WTC11 (cell line): Measurements from ENCODE around the gene MEGF6. TPM values are rescaled to one million over a fixed set of nuclear protein-coding genes. Genes with fewer than 3 reads are reported as not detected.
A peak's percentile ranks its signal among the peaks of the same experiment; 100 is the strongest.

Experiments used
- ATAC-seq: fragments of 200-7000 bp; cut with Tn5 transposase; 2 replicates; pipeline ENCODE4 v1.10.0; 2021; ENCODE audit warnings: mild to moderate bottlenecking, moderate library complexity
- CTCF ChIA-PET: fragments of 300-600 bp; sonication (Branson Sonifier 250); formaldehyde crosslinking; loops from one replicate; lab custom pipeline; 2021; ENCODE audit warnings: antibody characterized with exemption; lab: Charles Lee
- POLR2A ChIA-PET: fragments of 350-600 bp; sonication (Branson Sonifier 250); formaldehyde crosslinking; loops from one replicate; lab custom pipeline; 2021; ENCODE audit warnings: antibody characterized with exemption; lab: Charles Lee
- DNase-seq: peaks from one replicate; pipeline ENCODE4 v3.0.0; 2021; ENCODE audit warnings: low spot score
- H3K27ac Mint-ChIP-seq: 2 replicates; pipeline ENCODE4 v1.8.0; 2021; ENCODE audit warnings: mixed read lengths
- H3K27me3 Mint-ChIP-seq: 2 replicates; pipeline ENCODE4 v1.8.0; 2021; ENCODE audit warnings: low read depth, mild to moderate bottlenecking, moderate library complexity, mixed read lengths
- H3K36me3 Mint-ChIP-seq: 2 replicates; pipeline ENCODE4 v1.8.0; 2021; ENCODE audit warnings: mixed read lengths
- H3K4me1 Mint-ChIP-seq: 2 replicates; pipeline ENCODE4 v1.8.0; 2022; ENCODE audit warnings: mixed read lengths
- H3K4me3 Mint-ChIP-seq: 2 replicates; pipeline ENCODE4 v1.8.0; 2021; ENCODE audit warnings: mild to moderate bottlenecking, moderate library complexity, mixed read lengths
- H3K9me3 Mint-ChIP-seq: 2 replicates; pipeline ENCODE4 v1.8.0; 2021; ENCODE audit warnings: mixed read lengths
- GABPB1 ChIP-seq: sonication (generic); formaldehyde crosslinking; IDR thresholded peaks from 2 replicates; pipeline ENCODE4 v1.8.1; 2023; ENCODE audit warnings: mild to moderate bottlenecking, missing genetic modification reagents
- GTF2I ChIP-seq: fragments of 250-450 bp; sonication (Bioruptor Pico); conservative IDR thresholded peaks from 2 replicates; pipeline ENCODE4 v1.4.0; 2021; ENCODE audit warnings: mild to moderate bottlenecking
- OVOL2 ChIP-seq: fragments of 250-450 bp; sonication (Bioruptor Pico); IDR thresholded peaks from 2 replicates; pipeline ENCODE4 v1.9.0; 2021; ENCODE audit warnings: mild to moderate bottlenecking, borderline replicate concordance
- ZNF219 ChIP-seq: sonication (generic); formaldehyde crosslinking; IDR thresholded peaks from 2 replicates; pipeline ENCODE4 v1.8.0; 2023; ENCODE audit warnings: missing genetic modification reagents, mild to moderate bottlenecking, borderline replicate concordance
- total RNA-seq: library from RNA; stranded (reverse); gene quantifications from 3 replicates; pipeline ENCODE4 v1.2.3, GENCODE V29; 2021
- TF ChIP-seq, protein P1 (sequence below): sonication (generic); formaldehyde crosslinking; IDR thresholded peaks from 2 replicates; pipeline ENCODE4 v1.8.1; 2023; ENCODE audit warnings: mild to moderate bottlenecking, missing genetic modification reagents, moderate library complexity
- TF ChIP-seq, protein P2 (sequence below): sonication (generic); formaldehyde crosslinking; IDR thresholded peaks from 2 replicates; pipeline ENCODE4 v1.8.1; 2023; ENCODE audit warnings: mild to moderate bottlenecking, moderate library complexity, missing genetic modification reagents
- TF ChIP-seq, protein P3 (sequence below): fragments of 200-600 bp; IDR thresholded peaks from 2 replicates; pipeline ENCODE4 v1.8.0; 2022; ENCODE audit warnings: antibody characterized with exemption
- TF ChIP-seq, protein P4 (sequence below): sonication (generic); formaldehyde crosslinking; conservative IDR thresholded peaks from 2 replicates; pipeline ENCODE4 v1.8.1; 2022; ENCODE audit warnings: mild to moderate bottlenecking, missing genetic modification reagents
- TF ChIP-seq, protein P5 (sequence below): sonication (generic); formaldehyde crosslinking; IDR thresholded peaks from 2 replicates; pipeline ENCODE4 v1.8.0; 2023; ENCODE audit warnings: missing genetic modification reagents
- TF ChIP-seq, protein P6 (sequence below): sonication (generic); formaldehyde crosslinking; IDR thresholded peaks from 2 replicates; pipeline ENCODE4 v1.8.0; 2023; ENCODE audit warnings: mild to moderate bottlenecking, missing genetic modification reagents
- TF ChIP-seq, protein P7 (sequence below): sonication (generic); formaldehyde crosslinking; IDR thresholded peaks from 2 replicates; pipeline ENCODE4 v1.8.1; 2023; ENCODE audit warnings: mild to moderate bottlenecking, missing genetic modification reagents, moderate library complexity
- TF ChIP-seq, protein P8 (sequence below): sonication (generic); formaldehyde crosslinking; IDR thresholded peaks from 2 replicates; pipeline ENCODE4 v1.8.1; 2022; ENCODE audit warnings: mild to moderate bottlenecking, moderate library complexity, missing genetic modification reagents

The MEGF6 gene
- total RNA-seq, 1 experiment from 2014 or later = 24.9 TPM

DNA sequence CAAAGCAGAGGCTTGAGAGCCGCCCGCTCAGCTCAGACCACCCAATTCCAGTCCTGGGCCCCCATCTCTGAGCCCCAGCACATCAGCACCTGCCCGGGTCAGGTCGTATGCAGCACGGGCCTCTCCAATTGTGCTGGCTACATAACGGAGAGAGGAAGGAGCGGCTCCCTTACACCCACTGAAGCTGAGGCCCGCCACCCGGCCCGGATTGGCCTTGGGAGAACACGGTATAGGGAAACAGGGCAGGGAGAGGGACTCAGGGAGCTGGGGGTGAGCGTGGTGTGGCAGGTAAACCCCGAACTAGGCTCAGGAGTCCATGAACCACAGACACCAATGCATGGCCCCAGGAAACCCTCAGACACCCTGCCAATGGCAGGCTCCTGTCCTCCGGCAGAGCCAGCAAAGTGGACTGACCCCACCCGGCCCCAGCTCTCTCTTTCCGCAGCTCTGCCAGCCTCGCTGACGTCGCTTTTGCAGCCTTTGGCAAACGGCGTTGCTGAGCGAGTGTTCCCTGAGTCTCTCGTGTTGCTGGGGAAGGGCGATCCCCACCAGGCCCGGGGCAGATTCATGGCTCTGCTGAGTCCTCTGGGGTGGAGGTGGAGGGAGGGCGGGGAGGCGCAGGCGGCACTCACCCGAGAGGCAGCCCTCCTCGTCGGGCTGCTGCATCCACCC is 16.5 kb downstream of the MEGF6 start:
- Mint-ChIP-seq H3K4me1 (peaks cover 22% of the 10 kb centered on the region), H3K4me3 (no peak overlapping the region), H3K36me3 (no peaks in the 10 kb centered on the region)
- ChIA-PET CTCF (interaction anchor here (0.7 to 5.4 kb wide), 6 partner anchors 25 to 142 kb away, joined by 4 to 65 read pairs (median 6); no protein-coding TSS in a partner anchor), POLR2A (no interaction called here)
- DNase-seq = no peak
- TF ChIP-seq, protein P1, sequence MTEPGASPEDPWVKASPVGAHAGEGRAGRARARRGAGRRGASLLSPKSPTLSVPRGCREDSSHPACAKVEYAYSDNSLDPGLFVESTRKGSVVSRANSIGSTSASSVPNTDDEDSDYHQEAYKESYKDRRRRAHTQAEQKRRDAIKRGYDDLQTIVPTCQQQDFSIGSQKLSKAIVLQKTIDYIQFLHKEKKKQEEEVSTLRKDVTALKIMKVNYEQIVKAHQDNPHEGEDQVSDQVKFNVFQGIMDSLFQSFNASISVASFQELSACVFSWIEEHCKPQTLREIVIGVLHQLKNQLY (CRISPR knock-in tag) = no peak
- no peak for TF ChIP-seq GABPB1 (CRISPR knock-in tag)
- no peak for TF ChIP-seq ZNF219 (CRISPR knock-in tag)
- TF ChIP-seq OVOL2 (CRISPR knock-in tag) = no peak
- TF ChIP-seq, protein P2, sequence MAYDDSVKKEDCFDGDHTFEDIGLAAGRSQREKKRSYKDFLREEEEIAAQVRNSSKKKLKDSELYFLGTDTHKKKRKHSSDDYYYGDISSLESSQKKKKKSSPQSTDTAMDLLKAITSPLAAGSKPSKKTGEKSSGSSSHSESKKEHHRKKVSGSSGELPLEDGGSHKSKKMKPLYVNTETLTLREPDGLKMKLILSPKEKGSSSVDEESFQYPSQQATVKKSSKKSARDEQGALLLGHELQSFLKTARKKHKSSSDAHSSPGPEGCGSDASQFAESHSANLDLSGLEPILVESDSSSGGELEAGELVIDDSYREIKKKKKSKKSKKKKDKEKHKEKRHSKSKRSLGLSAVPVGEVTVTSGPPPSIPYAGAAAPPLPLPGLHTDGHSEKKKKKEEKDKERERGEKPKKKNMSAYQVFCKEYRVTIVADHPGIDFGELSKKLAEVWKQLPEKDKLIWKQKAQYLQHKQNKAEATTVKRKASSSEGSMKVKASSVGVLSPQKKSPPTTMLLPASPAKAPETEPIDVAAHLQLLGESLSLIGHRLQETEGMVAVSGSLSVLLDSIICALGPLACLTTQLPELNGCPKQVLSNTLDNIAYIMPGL (CRISPR knock-in tag) = no peak
- TF ChIP-seq, all 79 proteins: peak for 0
- Mint-ChIP-seq H3K27ac (no peak overlapping the region; the same call in 1 of the 2 replicates), H3K9me3 (no peaks in the 10 kb centered on the region), H3K27me3 (no peaks in the 10 kb centered on the region)
- ATAC-seq = no peak

DNA sequence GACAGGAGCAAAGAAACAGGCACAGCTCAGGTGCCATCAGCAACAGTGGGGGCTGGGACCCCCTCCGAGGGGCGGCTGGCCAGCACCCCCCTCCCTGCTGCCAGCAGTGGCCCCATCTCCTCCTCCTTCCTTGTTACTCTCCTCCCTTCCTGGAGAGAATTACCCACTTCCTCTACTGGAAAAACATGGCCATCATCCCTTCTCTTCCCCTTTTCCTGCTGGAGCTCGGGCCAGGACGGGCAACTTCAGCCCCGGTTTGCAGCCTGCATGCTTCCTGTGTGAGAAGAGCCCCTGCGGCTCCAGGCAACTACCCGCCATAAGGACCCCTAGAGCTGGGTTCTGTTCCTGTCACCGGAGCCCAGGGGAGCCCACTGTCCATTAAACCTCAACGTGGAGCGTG is 17.6 kb downstream of the MEGF6 start:
- Mint-ChIP-seq H3K36me3 (no peaks in the 10 kb centered on the region), H3K4me3 (no peak overlapping the region), H3K27ac (peak overlapping the region; percentile 97), H3K4me1 (peaks cover 18% of the 10 kb centered on the region), H3K27me3 (no peaks in the 10 kb centered on the region), H3K9me3 (no peaks in the 10 kb centered on the region)
- ATAC-seq (no peak), DNase-seq (no peak)
- CTCF ChIA-PET = interaction anchor here (0.6 to 5.4 kb wide), 10 partner anchors 8 to 141 kb away, joined by 3 to 65 read pairs (median 4); no protein-coding TSS in a partner anchor
- POLR2A ChIA-PET = no interaction called here
- TF ChIP-seq GABPB1 (CRISPR knock-in tag) (no peak), GTF2I (no peak)
- TF ChIP-seq, protein P3, sequence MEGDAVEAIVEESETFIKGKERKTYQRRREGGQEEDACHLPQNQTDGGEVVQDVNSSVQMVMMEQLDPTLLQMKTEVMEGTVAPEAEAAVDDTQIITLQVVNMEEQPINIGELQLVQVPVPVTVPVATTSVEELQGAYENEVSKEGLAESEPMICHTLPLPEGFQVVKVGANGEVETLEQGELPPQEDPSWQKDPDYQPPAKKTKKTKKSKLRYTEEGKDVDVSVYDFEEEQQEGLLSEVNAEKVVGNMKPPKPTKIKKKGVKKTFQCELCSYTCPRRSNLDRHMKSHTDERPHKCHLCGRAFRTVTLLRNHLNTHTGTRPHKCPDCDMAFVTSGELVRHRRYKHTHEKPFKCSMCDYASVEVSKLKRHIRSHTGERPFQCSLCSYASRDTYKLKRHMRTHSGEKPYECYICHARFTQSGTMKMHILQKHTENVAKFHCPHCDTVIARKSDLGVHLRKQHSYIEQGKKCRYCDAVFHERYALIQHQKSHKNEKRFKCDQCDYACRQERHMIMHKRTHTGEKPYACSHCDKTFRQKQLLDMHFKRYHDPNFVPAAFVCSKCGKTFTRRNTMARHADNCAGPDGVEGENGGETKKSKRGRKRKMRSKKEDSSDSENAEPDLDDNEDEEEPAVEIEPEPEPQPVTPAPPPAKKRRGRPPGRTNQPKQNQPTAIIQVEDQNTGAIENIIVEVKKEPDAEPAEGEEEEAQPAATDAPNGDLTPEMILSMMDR = no peak
- TF ChIP-seq, protein P4, sequence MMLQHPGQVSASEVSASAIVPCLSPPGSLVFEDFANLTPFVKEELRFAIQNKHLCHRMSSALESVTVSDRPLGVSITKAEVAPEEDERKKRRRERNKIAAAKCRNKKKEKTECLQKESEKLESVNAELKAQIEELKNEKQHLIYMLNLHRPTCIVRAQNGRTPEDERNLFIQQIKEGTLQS (CRISPR knock-in tag) = no peak
- TF ChIP-seq, protein P5, sequence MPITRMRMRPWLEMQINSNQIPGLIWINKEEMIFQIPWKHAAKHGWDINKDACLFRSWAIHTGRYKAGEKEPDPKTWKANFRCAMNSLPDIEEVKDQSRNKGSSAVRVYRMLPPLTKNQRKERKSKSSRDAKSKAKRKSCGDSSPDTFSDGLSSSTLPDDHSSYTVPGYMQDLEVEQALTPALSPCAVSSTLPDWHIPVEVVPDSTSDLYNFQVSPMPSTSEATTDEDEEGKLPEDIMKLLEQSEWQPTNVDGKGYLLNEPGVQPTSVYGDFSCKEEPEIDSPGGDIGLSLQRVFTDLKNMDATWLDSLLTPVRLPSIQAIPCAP = no peak
- TF ChIP-seq, protein P6, sequence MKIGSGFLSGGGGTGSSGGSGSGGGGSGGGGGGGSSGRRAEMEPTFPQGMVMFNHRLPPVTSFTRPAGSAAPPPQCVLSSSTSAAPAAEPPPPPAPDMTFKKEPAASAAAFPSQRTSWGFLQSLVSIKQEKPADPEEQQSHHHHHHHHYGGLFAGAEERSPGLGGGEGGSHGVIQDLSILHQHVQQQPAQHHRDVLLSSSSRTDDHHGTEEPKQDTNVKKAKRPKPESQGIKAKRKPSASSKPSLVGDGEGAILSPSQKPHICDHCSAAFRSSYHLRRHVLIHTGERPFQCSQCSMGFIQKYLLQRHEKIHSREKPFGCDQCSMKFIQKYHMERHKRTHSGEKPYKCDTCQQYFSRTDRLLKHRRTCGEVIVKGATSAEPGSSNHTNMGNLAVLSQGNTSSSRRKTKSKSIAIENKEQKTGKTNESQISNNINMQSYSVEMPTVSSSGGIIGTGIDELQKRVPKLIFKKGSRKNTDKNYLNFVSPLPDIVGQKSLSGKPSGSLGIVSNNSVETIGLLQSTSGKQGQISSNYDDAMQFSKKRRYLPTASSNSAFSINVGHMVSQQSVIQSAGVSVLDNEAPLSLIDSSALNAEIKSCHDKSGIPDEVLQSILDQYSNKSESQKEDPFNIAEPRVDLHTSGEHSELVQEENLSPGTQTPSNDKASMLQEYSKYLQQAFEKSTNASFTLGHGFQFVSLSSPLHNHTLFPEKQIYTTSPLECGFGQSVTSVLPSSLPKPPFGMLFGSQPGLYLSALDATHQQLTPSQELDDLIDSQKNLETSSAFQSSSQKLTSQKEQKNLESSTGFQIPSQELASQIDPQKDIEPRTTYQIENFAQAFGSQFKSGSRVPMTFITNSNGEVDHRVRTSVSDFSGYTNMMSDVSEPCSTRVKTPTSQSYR (CRISPR knock-in tag) = no peak
- TF ChIP-seq, protein P7, sequence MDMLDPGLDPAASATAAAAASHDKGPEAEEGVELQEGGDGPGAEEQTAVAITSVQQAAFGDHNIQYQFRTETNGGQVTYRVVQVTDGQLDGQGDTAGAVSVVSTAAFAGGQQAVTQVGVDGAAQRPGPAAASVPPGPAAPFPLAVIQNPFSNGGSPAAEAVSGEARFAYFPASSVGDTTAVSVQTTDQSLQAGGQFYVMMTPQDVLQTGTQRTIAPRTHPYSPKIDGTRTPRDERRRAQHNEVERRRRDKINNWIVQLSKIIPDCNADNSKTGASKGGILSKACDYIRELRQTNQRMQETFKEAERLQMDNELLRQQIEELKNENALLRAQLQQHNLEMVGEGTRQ (CRISPR knock-in tag) = no peak
- TF ChIP-seq, protein P8, sequence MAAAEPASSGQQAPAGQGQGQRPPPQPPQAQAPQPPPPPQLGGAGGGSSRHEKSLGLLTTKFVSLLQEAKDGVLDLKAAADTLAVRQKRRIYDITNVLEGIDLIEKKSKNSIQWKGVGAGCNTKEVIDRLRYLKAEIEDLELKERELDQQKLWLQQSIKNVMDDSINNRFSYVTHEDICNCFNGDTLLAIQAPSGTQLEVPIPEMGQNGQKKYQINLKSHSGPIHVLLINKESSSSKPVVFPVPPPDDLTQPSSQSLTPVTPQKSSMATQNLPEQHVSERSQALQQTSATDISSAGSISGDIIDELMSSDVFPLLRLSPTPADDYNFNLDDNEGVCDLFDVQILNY (CRISPR knock-in tag) = no peak
- TF ChIP-seq, all 79 proteins: peak for 0
